Astrocyte (in vitro differentiated cells and primary cell): ENCODE data around the gene EGFLAM.

Experiments used
- EZH2 ChIP-seq: IDR thresholded peaks from 2 replicates; pipeline ENCODE4 v1.6.1; 2012; ENCODE audit warnings: mild to moderate bottlenecking, low read length, inconsistent platforms; ENCODE audit not compliant: insufficient read depth
- TF ChIP-seq, protein P1 (sequence below): IDR thresholded peaks from 2 replicates; pipeline ENCODE4 v1.5.1; 2011; ENCODE audit warnings: low read depth, mild to moderate bottlenecking, inconsistent platforms, low read length, moderate library complexity; ENCODE audit not compliant: insufficient read depth

- TF ChIP-seq, protein P1, sequence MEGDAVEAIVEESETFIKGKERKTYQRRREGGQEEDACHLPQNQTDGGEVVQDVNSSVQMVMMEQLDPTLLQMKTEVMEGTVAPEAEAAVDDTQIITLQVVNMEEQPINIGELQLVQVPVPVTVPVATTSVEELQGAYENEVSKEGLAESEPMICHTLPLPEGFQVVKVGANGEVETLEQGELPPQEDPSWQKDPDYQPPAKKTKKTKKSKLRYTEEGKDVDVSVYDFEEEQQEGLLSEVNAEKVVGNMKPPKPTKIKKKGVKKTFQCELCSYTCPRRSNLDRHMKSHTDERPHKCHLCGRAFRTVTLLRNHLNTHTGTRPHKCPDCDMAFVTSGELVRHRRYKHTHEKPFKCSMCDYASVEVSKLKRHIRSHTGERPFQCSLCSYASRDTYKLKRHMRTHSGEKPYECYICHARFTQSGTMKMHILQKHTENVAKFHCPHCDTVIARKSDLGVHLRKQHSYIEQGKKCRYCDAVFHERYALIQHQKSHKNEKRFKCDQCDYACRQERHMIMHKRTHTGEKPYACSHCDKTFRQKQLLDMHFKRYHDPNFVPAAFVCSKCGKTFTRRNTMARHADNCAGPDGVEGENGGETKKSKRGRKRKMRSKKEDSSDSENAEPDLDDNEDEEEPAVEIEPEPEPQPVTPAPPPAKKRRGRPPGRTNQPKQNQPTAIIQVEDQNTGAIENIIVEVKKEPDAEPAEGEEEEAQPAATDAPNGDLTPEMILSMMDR, result no peak
- no peak for TF ChIP-seq EZH2
Observed at GRCh38 chr5:38400365-38400764, 142.0 kb downstream of the EGFLAM start.
